ENCODE results near the gene SLC6A8. TPM values are rescaled to one million over a fixed set of nuclear protein-coding genes. Genes with fewer than 3 reads are reported as not detected.

The SLC6A8 gene
- total RNA-seq, 3 donors from 2014 or later, result 214 to 313 (median 251) TPM

- no peak for TF ChIP-seq CTCF (IDR thresholded peaks at IDR 0.05)
- no peaks in the 10 kb centered on the region for H3K36me3 ChIP-seq (ENCODE audit: low read depth)
These were observed 19.7 kb downstream of the SLC6A8 start for GRCh38 chrX:153707406-153707805.

GRCh38 chrX:153708415-153708814 is 20.7 kb downstream of the SLC6A8 start:
- no peaks in the 10 kb centered on the region for H3K9me3 ChIP-seq
- intact Hi-C loops (cut with DNase I, micrococcal nuclease), result no loop called here
- ATAC-seq, result peak; percentile 94
- DNase-seq, result peak; percentile 78 to 87 (median 81)
- no peak overlapping the region for H3K4me3 ChIP-seq
- peak; percentile 43 for TF ChIP-seq CTCF (IDR thresholded peaks at IDR 0.05)
- H3K36me3 ChIP-seq (ENCODE audit: low read depth), result no peaks in the 10 kb centered on the region
- H3K4me1 ChIP-seq (ENCODE audit: low read depth), result no peaks in the 10 kb centered on the region

More at GRCh38 chrX:153707406-153707805, 19.7 kb downstream of the SLC6A8 start:
- H3K4me3 ChIP-seq, result no peak overlapping the region
- intact Hi-C loops (cut with DNase I, micrococcal nuclease), result no loop called here
- no peak for ATAC-seq
- DNase-seq, result no peak
- no peaks in the 10 kb centered on the region for H3K4me1 ChIP-seq (ENCODE audit: low read depth)
- no peaks in the 10 kb centered on the region for H3K9me3 ChIP-seq

- H3K4me1 ChIP-seq (ENCODE audit: low read depth), result no peaks in the 10 kb centered on the region
- ATAC-seq (no peak), DNase-seq (peak in 1 of 3 donors; percentile 38)
- H3K36me3 ChIP-seq (ENCODE audit: low read depth), result no peaks in the 10 kb centered on the region
- H3K4me3 ChIP-seq, result no peak overlapping the region
- intact Hi-C loops (cut with DNase I, micrococcal nuclease), result no loop called here
- TF ChIP-seq CTCF (IDR thresholded peaks at IDR 0.05), result no peak
- H3K9me3 ChIP-seq, result no peaks in the 10 kb centered on the region
These were observed 22.3 kb downstream of the SLC6A8 start for GRCh38 chrX:153709726-153710674.

- no peak for DNase-seq
- TF ChIP-seq CTCF (IDR thresholded peaks at IDR 0.05), result no peak
- Histone ChIP-seq H3K4me3 (no peak overlapping the region), H3K4me1 (ENCODE audit: low read depth) (no peaks in the 10 kb centered on the region), H3K9me3 (no peaks in the 10 kb centered on the region), H3K36me3 (ENCODE audit: low read depth) (no peaks in the 10 kb centered on the region)
- intact Hi-C loops (cut with DNase I, micrococcal nuclease), result no loop called here
- ATAC-seq, result no peak
These were observed 26.5 kb downstream of the SLC6A8 start for GRCh38 chrX:153714256-153714655.

GRCh38 chrX:153717445-153717844 is 29.7 kb downstream of the SLC6A8 start:
- ATAC-seq (no peak), DNase-seq (no peak)
- Histone ChIP-seq H3K9me3 (no peaks in the 10 kb centered on the region), H3K4me1 (ENCODE audit: low read depth) (peaks cover 4% of the 10 kb centered on the region), H3K4me3 (no peak overlapping the region), H3K36me3 (ENCODE audit: low read depth) (no peaks in the 10 kb centered on the region)
- intact Hi-C loops (cut with DNase I, micrococcal nuclease), result no loop called here
- no peak for TF ChIP-seq CTCF (IDR thresholded peaks at IDR 0.05)

Measured in mucosa of descending colon (tissue), 3 donors.